Naive thymus-derived CD8-positive, alpha-beta T cell (primary cell): Measurements from ENCODE around the gene IFNA5. TPM values are rescaled to one million over a fixed set of nuclear protein-coding genes. Genes with fewer than 3 reads are reported as not detected.
A peak's percentile ranks its signal among the peaks of the same experiment; 100 is the strongest.

Experiments used
- ATAC-seq, 2 donors: fragments of 150-1000 bp; cut with Tn5 transposase in 1 of 2; sonication (Bioruptor Pico), chemical (Tn5 transposase) in 1 of 2; 1 replicate in 1 of 2; 2 replicates in 1 of 2; pipeline ENCODE4 v1.10.0; 2021; ENCODE audit warnings: mild to moderate bottlenecking in 2 of 2, moderate library complexity in 2 of 2
- POLR2A ChIA-PET: fragments of 350-600 bp; sonication (Branson Sonifier 250); formaldehyde crosslinking; loops from one replicate; lab custom pipeline; 2021; ENCODE audit warnings: antibody characterized with exemption; lab: Charles Lee
- DNase-seq, 10 donors: peaks; one replicate each; pipeline versions ENCODE4 v3.0.0 to v3.0.0-alpha.2; 2020 to 2022
- H3K27ac Mint-ChIP-seq, 10 donors: one replicate each; pipeline ENCODE4 v1.8.0; 2020 to 2022; ENCODE audit warnings: mild to moderate bottlenecking in 10 of 10, mixed read lengths in 10 of 10, moderate library complexity in 4 of 10, inconsistent platforms in 1 of 10
- H3K27me3 Mint-ChIP-seq, 5 donors: one replicate each; pipeline ENCODE4 v1.8.0; 2021 to 2022; ENCODE audit warnings: mixed read lengths in 5 of 5
- H3K36me3 Mint-ChIP-seq, 3 donors: one replicate each; pipeline ENCODE4 v1.8.0; 2020 to 2022; ENCODE audit warnings: mixed read lengths in 3 of 3, mild to moderate bottlenecking in 2 of 3, inconsistent platforms in 1 of 3
- H3K4me1 Mint-ChIP-seq, 4 donors: one replicate each; pipeline ENCODE4 v1.8.0; 2021 to 2022; ENCODE audit warnings: mixed read lengths in 4 of 4
- H3K4me3 Mint-ChIP-seq, 10 donors: one replicate each; pipeline ENCODE4 v1.8.0; 2020 to 2022; ENCODE audit warnings: mild to moderate bottlenecking in 10 of 10, mixed read lengths in 10 of 10, moderate library complexity in 6 of 10, inconsistent platforms in 1 of 10
- H3K9me3 Mint-ChIP-seq, 9 donors: one replicate each; pipeline ENCODE4 v1.8.0; 2020 to 2022; ENCODE audit warnings: mixed read lengths in 9 of 9, mild to moderate bottlenecking in 3 of 9, inconsistent platforms in 1 of 9, moderate library complexity in 1 of 9
- polyA plus RNA-seq, 3 donors: library from polyadenylated mRNA; unstranded; fragments of 300-500 nt; fragmentation: Illumina TruSeq; gene quantifications; one replicate each; pipeline ENCODE4 v1.2.3, GENCODE V29; 2021
- total RNA-seq, 8 experiments: library from RNA in 2 of 8; stranded (reverse) in 2 of 8; gene quantifications; one replicate each; pipeline ENCODE4 v1.2.3 and lab custom pipeline; 2021 to 2026

Gene IFNA5
- total and polyA plus RNA-seq, 5 experiments from 2014 or later = 0.52 TPM; not detected in 4

- H3K4me3 Mint-ChIP-seq = no peak overlapping the region
- H3K9me3 Mint-ChIP-seq = no peaks in the 10 kb centered on the region
- peak overlapping the region in 7 of 10 donors; percentile 3 to 78 (median 32) for H3K27ac Mint-ChIP-seq
- H3K27me3 Mint-ChIP-seq = no peaks in the 10 kb centered on the region
- H3K4me1 Mint-ChIP-seq = peaks cover 10 to 28% (median 23%) of the 10 kb centered on the region in 4 donors
- POLR2A ChIA-PET = interaction anchor here (1.1 kb wide), 1 partner anchor 12 kb away, joined by 4 read pairs; no protein-coding TSS in a partner anchor
- DNase-seq (no peak), ATAC-seq (no peak)
- H3K36me3 Mint-ChIP-seq = peaks cover 0 to 49% (median 4%) of the 10 kb centered on the region in 3 donors
These were observed 17.9 kb upstream of the IFNA5 start for GRCh38 chr9:21322911-21323461.

GRCh38 chr9:21320465-21320864 is 15.4 kb upstream of the IFNA5 start:
- ATAC-seq (no peak), DNase-seq (no peak)
- Mint-ChIP-seq H3K36me3 (peaks cover 0 to 45% (median 4%) of the 10 kb centered on the region in 3 donors), H3K4me3 (no peak overlapping the region), H3K27me3 (no peaks in the 10 kb centered on the region), H3K27ac (peak overlapping the region in 7 of 10 donors; percentile 13 to 74 (median 36)), H3K4me1 (peaks cover 7 to 9% (median 8%) of the 10 kb centered on the region in 4 donors), H3K9me3 (no peaks in the 10 kb centered on the region)
- POLR2A ChIA-PET = no interaction called here

DNA sequence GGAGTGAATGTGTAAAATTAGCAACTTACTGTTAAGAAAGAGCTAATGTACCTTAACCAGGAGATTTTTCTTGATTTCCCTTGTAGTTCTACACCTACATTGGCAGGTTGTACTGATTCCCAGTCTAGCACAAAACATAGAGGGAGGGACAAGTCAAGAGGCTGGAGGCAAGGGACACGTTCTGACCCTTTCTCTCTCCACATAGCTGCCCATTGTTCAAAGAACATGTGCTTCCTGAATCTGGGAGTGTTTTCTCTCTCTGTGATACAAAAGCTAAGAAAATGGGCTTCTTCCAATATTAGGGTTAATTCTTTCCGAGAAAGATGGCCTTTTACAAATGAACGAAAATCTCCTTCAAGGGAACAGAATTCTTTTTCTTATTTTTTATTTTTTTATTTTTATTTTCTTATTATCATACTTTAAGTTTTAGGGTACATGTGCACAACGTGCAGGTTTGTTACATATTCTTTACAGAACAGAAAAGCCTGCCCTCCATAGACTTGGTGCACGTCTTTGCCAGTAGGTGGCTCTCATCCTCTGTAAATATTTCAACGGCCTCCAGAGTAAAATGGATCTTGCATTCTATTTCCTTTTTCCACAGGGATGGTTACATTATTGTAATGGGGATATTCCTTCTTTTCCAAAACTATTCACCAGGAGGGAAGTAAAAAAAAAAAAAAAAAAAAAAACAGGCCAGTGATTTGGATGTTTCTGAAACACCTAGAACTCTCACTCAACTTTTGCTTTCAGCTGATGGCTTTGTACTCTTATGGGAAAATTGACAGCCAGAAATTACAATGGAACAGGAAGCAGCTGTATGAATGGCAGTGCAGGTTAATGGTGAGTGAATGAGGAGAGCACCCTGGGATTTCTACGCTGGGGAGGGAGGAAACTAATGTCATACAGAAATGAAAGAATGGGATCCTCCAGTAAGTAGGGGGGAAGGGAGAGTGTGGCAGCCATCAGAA is 13.1 kb upstream of the IFNA5 start:
- H3K27me3 Mint-ChIP-seq = no peaks in the 10 kb centered on the region
- peak; percentile 70 to 80 for ATAC-seq
- POLR2A ChIA-PET = interaction anchor here (1.0 kb wide), 1 partner anchor 17 kb away, joined by 3 read pairs; the partner anchor contains the start of gene KLHL9

DNA sequence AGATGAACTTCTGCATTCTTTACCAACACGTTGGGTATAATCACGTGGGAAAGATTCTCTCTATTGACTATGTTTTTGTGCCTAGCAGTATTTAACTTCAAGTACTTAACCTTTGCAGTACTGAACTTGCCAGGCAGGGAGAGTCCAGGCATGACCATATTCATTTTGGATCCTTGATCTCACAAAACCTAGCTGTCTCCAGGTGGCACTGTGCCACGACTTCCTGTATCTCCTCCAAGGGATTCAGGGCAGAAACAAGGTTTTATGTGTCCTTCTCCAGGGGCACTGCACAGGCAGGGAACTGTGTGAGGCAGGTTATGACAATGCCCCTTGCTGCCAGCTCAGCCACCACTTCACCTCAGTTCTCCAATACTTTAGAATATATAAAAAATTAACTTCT is 11.7 kb upstream of the IFNA5 start:
- Mint-ChIP-seq H3K4me1 (peaks cover 0 to 6% (median 2%) of the 10 kb centered on the region in 4 donors), H3K27me3 (no peaks in the 10 kb centered on the region), H3K4me3 (no peak overlapping the region), H3K9me3 (no peaks in the 10 kb centered on the region), H3K27ac (peak overlapping the region in 2 of 10 donors; percentile 1 to 77), H3K36me3 (peaks cover 0 to 9% (median 2%) of the 10 kb centered on the region in 3 donors)
- DNase-seq (no peak), ATAC-seq (no peak)
- POLR2A ChIA-PET = no interaction called here

More for the DNA sequence above, 13.1 kb upstream of the IFNA5 start:
- peaks cover 2 to 6% (median 3%) of the 10 kb centered on the region in 4 donors for H3K4me1 Mint-ChIP-seq
- H3K9me3 Mint-ChIP-seq = no peaks in the 10 kb centered on the region
- peak overlapping the region in 3 of 10 donors; percentile 18 to 77 (median 50) for H3K27ac Mint-ChIP-seq
- DNase-seq = peak in 5 of 10 donors; percentile 12 to 38 (median 23)
- H3K36me3 Mint-ChIP-seq = peaks cover 0 to 23% (median 2%) of the 10 kb centered on the region in 3 donors
- H3K4me3 Mint-ChIP-seq = no peak overlapping the region

DNA sequence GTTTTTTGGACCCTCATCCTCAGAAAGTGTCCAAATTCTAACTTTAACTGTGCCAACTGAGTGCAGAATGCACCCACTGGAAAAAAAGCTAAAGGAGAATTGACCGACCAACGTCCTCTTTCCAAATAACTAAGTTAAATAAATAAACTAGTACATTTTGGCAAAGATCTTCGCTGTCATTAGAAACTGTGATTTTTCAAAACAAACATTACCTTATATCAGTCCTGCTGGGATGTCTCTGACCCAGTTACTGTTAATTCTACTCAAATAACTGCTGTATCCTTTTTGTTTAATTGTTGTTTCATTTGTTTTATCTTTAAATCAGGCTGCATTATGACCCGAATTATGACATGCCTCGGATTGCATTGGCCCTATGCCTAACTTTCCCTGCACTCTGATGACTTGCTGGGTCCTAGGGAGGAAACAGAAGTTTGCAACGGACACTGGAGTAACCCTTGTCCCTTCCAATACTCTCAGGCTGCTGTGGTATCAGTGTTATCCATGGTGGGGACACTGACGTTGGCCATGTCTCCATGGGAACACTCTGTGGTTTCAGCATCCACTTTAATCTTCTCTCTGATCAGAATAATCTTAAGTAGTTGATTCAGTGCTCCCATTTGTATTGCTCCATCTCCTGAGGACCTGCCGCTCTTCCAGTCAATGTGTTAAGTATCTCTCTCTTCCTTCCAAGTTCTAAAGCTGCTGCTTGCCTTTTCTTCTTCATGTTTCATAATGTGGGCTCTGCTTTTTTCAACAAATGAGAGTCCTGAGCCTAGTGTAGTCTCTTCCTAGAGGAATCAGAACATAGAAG is 11.1 kb upstream of the IFNA5 start:
- no peaks in the 10 kb centered on the region for H3K9me3 Mint-ChIP-seq
- H3K4me1 Mint-ChIP-seq = peaks cover 0 to 6% (median 2%) of the 10 kb centered on the region in 4 donors
- H3K27ac Mint-ChIP-seq = peak overlapping the region in 5 of 10 donors; percentile 1 to 77 (median 69)
- ATAC-seq (no peak), DNase-seq (no peak)
- POLR2A ChIA-PET = no interaction called here
- H3K36me3 Mint-ChIP-seq = peaks cover 0 to 7% (median 2%) of the 10 kb centered on the region in 3 donors
- no peak overlapping the region for H3K4me3 Mint-ChIP-seq
- peaks cover 0 to 1% (median 0%) of the 10 kb centered on the region in 5 donors for H3K27me3 Mint-ChIP-seq

GRCh38 chr9:21314152-21314551 is 9.0 kb upstream of the IFNA5 start:
- Mint-ChIP-seq H3K36me3 (peaks cover 0 to 2% (median 0%) of the 10 kb centered on the region in 3 donors), H3K9me3 (no peaks in the 10 kb centered on the region), H3K27ac (no peak overlapping the region), H3K27me3 (peaks cover 0 to 16% (median 4%) of the 10 kb centered on the region in 5 donors), H3K4me3 (no peak overlapping the region), H3K4me1 (peaks cover 0 to 6% (median 2%) of the 10 kb centered on the region in 4 donors)
- DNase-seq (no peak), ATAC-seq (no peak)
- POLR2A ChIA-PET = no interaction called here

DNA sequence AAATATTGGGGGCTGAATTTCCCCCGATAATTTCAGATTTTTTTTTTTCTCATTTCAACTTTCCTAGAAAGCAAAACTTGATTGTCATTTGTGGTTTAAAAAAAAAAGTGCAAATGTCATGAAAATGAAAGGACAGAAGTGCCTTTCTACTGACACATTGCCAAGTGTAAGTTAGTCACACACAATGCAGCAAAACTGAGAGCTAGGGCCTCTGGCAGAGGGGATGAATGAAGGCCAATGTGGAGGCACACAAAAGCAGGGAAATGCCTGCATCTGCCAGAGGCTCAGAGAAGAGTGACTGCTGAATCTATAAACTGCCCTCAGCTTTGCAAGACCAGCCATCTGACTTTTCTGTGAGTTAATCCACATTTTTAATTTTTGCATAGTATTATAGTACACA is 6.8 kb upstream of the IFNA5 start:
- Mint-ChIP-seq H3K27me3 (peaks cover 0 to 28% (median 11%) of the 10 kb centered on the region in 5 donors), H3K27ac (no peak overlapping the region), H3K4me3 (no peak overlapping the region), H3K9me3 (no peaks in the 10 kb centered on the region), H3K4me1 (peaks cover 0 to 2% (median 0%) of the 10 kb centered on the region in 4 donors), H3K36me3 (peaks cover 0 to 2% (median 0%) of the 10 kb centered on the region in 3 donors)
- POLR2A ChIA-PET = no interaction called here
- ATAC-seq = no peak
- DNase-seq = no peak

DNA sequence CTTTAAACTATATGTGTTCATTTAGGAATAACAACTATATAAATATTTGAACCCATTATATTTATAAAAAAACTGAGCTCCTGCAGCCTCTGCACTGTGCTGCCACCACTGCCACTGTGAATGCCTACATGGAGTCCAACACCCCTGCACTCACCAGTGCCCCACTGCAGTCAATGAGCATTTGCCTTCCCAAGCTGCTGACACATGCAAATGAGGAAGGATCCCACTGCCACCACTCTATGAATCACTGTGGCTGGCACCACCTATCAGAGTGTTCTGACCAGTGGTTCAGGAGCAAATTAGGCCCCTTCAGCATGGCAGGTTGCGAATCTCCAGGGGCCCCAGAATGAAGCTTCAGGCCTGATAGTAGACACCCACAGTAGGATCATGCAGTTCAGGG is 9.1 kb downstream of the IFNA5 start:
- H3K27ac Mint-ChIP-seq = no peak overlapping the region
- ATAC-seq = no peak
- POLR2A ChIA-PET = interaction anchor here (0.6 kb wide), 1 partner anchor 37 kb away, joined by 3 read pairs; no protein-coding TSS in a partner anchor

GRCh38 chr9:21294904-21295538 is 10.1 kb downstream of the IFNA5 start:
- peak in 1 of 2 donors; percentile 29 for ATAC-seq

More for the DNA sequence above, 9.1 kb downstream of the IFNA5 start:
- Mint-ChIP-seq H3K36me3 (no peaks in the 10 kb centered on the region), H3K27me3 (peaks cover 7 to 30% (median 25%) of the 10 kb centered on the region in 5 donors), H3K9me3 (peaks cover 0 to 3% (median 0%) of the 10 kb centered on the region in 9 donors), H3K4me1 (peaks cover 0 to 3% (median 1%) of the 10 kb centered on the region in 4 donors), H3K4me3 (no peak overlapping the region)
- no peak for DNase-seq

GRCh38 chr9:21294364-21294774 is 10.7 kb downstream of the IFNA5 start:
- POLR2A ChIA-PET = no interaction called here
- H3K36me3 Mint-ChIP-seq = no peaks in the 10 kb centered on the region
- H3K9me3 Mint-ChIP-seq = peaks cover 0 to 3% (median 0%) of the 10 kb centered on the region in 9 donors
- H3K4me3 Mint-ChIP-seq = no peak overlapping the region
- no peak for ATAC-seq
- no peak for DNase-seq
- H3K4me1 Mint-ChIP-seq = peaks cover 0 to 3% (median 1%) of the 10 kb centered on the region in 4 donors
- peaks cover 5 to 22% (median 12%) of the 10 kb centered on the region in 5 donors for H3K27me3 Mint-ChIP-seq
- H3K27ac Mint-ChIP-seq = no peak overlapping the region

More at GRCh38 chr9:21294904-21295538, 10.1 kb downstream of the IFNA5 start:
- Mint-ChIP-seq H3K27me3 (peaks cover 3 to 25% (median 16%) of the 10 kb centered on the region in 5 donors), H3K27ac (no peak overlapping the region), H3K4me3 (no peak overlapping the region), H3K36me3 (no peaks in the 10 kb centered on the region), H3K4me1 (peaks cover 0 to 3% (median 1%) of the 10 kb centered on the region in 4 donors), H3K9me3 (peaks cover 0 to 3% (median 0%) of the 10 kb centered on the region in 9 donors)
- POLR2A ChIA-PET = no interaction called here
- DNase-seq = peak in 1 of 10 donors; percentile 2

DNA sequence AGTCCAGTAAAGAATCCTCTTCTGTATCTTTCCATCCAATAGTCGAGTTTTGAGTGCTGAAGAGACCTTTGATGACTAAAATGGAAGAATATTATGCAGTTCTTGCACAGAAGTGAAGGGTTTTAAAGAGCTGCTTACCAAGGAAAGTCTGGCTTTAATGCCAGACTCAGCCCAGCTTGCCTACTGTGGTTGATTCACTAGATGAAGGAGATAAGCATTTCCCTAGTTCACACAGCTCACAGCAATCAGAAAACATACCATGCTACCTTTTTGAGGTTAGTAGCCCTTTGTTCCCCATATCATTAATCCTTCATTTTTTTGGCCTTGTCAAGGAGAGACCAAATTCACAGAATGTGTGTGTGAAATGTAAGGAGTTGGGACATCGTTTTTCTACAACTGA is 15.3 kb downstream of the IFNA5 start:
- DNase-seq (no peak), ATAC-seq (no peak)
- Mint-ChIP-seq H3K4me3 (no peak overlapping the region), H3K27me3 (peaks cover 11 to 46% (median 17%) of the 10 kb centered on the region in 5 donors), H3K36me3 (peaks cover 0 to 5% (median 0%) of the 10 kb centered on the region in 3 donors), H3K9me3 (no peaks in the 10 kb centered on the region), H3K4me1 (no peaks in the 10 kb centered on the region), H3K27ac (no peak overlapping the region)
- POLR2A ChIA-PET = no interaction called here
